ENCODE measurements around the gene TNFRSF12A. TPM values are rescaled to one million over a fixed set of nuclear protein-coding genes. Genes with fewer than 3 reads are reported as not detected.

TNFRSF12A gene
- total RNA-seq, 4 donors from 2014 or later, result 20.9 to 140 (median 57.5) TPM

DNA sequence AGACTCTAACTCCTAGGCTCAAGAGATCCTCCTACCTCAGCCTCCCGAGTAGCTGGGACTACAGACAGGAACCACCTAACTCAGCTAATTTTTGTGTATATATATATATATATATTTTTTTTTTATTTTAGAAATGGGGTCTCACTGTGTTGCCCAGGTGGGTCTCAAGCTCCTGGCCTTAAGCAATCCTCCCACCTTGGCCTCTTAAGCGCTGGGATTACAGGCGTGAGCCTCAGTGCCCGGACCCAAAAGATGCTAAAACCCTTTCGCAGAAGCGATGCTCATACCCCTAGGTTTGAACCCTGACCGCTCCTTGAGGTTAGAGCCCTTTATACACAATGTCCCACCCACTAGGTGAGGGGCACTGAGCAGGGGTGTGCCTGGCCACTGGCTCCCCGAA, 9.7 kb upstream of the TNFRSF12A start:
- Histone ChIP-seq H3K36me3 (no peaks in the 10 kb centered on the region), H3K4me3 (no peak overlapping the region), H3K9me3 (no peaks in the 10 kb centered on the region), H3K27me3 (peaks cover 0 to 96% (median 21%) of the 10 kb centered on the region in 4 donors), H3K27ac (replicated peaks in 1 of 4) (no peak overlapping the region), H3K4me1 (peaks cover 0 to 4% (median 0%) of the 10 kb centered on the region in 4 donors)
- intact Hi-C loops (cut with DNase I), result no loop called here
- WGBS, result 92% methylated on average over 8 of the region's 8 CpGs
- TF ChIP-seq, protein P1, sequence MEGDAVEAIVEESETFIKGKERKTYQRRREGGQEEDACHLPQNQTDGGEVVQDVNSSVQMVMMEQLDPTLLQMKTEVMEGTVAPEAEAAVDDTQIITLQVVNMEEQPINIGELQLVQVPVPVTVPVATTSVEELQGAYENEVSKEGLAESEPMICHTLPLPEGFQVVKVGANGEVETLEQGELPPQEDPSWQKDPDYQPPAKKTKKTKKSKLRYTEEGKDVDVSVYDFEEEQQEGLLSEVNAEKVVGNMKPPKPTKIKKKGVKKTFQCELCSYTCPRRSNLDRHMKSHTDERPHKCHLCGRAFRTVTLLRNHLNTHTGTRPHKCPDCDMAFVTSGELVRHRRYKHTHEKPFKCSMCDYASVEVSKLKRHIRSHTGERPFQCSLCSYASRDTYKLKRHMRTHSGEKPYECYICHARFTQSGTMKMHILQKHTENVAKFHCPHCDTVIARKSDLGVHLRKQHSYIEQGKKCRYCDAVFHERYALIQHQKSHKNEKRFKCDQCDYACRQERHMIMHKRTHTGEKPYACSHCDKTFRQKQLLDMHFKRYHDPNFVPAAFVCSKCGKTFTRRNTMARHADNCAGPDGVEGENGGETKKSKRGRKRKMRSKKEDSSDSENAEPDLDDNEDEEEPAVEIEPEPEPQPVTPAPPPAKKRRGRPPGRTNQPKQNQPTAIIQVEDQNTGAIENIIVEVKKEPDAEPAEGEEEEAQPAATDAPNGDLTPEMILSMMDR (IDR thresholded peaks at IDR 0.05), result no peak
- no peak for TF ChIP-seq POLR2AphosphoS5 (IDR thresholded peaks at IDR 0.05)
- TF ChIP-seq EP300 (IDR thresholded peaks at IDR 0.05), result no peak
- TF ChIP-seq POLR2A (IDR thresholded peaks at IDR 0.05; ENCODE audit: low read depth), result no peak
- DNase-seq (ENCODE audit: extremely low spot score), result no peak

DNA sequence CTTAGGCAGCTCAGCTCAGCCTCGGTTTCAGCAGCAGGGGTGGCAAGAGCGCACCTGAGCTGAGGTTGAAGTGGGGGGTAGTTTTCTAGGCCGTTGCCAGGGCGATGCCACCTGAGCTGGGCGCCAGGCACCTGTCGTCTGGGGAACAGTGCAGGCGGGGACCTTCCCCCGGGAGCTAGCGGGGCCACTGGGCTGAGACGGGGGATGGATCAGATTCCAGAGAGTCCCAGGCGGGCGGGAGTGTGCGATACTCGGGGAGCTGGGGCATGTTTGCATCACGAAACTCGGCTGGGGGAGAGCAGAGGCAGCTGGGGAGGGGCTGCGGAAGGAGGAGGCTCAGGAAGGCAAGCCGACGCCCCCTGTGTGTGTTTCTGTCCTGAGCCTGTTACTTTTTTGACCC, 7.9 kb upstream of the TNFRSF12A start:
- WGBS, result 23% methylated on average over 13 of the region's 19 CpGs
- no peak for TF ChIP-seq POLR2AphosphoS5 (IDR thresholded peaks at IDR 0.05)
- TF ChIP-seq, protein P1 (IDR thresholded peaks at IDR 0.05), result no peak
- TF ChIP-seq EP300 (IDR thresholded peaks at IDR 0.05), result no peak
- TF ChIP-seq POLR2A (IDR thresholded peaks at IDR 0.05; ENCODE audit: low read depth), result no peak
- H3K4me3 ChIP-seq, result no peak overlapping the region
- H3K27me3 ChIP-seq, result peaks cover 0 to 85% (median 24%) of the 10 kb centered on the region in 4 donors
- H3K4me1 ChIP-seq, result peaks cover 0 to 4% (median 0%) of the 10 kb centered on the region in 4 donors
- no peak for DNase-seq (ENCODE audit: extremely low spot score)
- intact Hi-C loops (cut with DNase I), result no loop called here
- no peaks in the 10 kb centered on the region for H3K36me3 ChIP-seq
- H3K27ac ChIP-seq (replicated peaks in 1 of 4), result no peak overlapping the region
- no peaks in the 10 kb centered on the region for H3K9me3 ChIP-seq

DNA sequence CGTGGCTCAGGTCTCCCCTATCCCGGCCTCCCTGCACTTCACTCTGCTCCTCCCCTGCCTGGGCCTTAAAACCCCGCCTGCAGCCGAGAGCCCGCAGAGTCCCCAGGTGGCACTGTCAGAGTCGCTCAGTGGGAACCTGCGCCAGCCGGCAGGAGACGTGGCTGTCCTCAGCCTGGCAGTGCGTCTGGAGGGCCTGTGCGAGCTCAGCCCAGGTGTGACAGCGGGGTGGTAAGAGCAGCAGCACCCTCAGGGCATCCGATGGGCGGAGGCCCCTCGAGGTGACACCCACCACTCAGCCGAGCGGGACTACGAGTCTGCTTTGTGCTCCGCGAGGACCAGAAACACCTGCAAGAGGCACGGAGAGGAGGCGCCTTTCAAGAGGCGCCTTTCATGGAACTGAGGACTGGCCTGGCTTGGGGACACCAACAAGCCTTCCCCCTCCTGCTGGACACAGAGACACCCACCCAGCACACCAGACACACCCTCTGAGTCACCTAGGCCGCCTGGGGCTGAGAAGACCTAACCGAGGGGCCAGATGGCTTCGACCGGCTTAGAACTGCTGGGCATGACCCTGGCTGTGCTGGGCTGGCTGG, 7.2 kb upstream of the TNFRSF12A start, which contains the start of gene CLDN9:
Gene CLDN9, plus strand, starts transcription at position 96 of the 593 bp plus-strand sequence. Its CDS starts 440 bp downstream, at position 536.
- intact Hi-C loops (cut with DNase I), result no loop called here
- 57% methylated on average over 18 of the region's 27 CpGs for WGBS
- Histone ChIP-seq H3K9me3 (no peaks in the 10 kb centered on the region), H3K36me3 (no peaks in the 10 kb centered on the region), H3K4me3 (no peak within 1 kb of the TSS), H3K4me1 (peaks cover 1 to 7% (median 4%) of the 10 kb centered on the region in 4 donors), H3K27ac (replicated peaks in 1 of 4) (no peak within 1 kb of the TSS), H3K27me3 (peaks cover 0 to 85% (median 31%) of the 10 kb centered on the region in 4 donors)
- TF ChIP-seq, protein P1 (IDR thresholded peaks at IDR 0.05), result no peak
- TF ChIP-seq POLR2AphosphoS5 (IDR thresholded peaks at IDR 0.05) (no peak), EP300 (IDR thresholded peaks at IDR 0.05) (no peak), POLR2A (IDR thresholded peaks at IDR 0.05; ENCODE audit: low read depth) (no peak)
- DNase-seq (ENCODE audit: extremely low spot score), result no peak

DNA sequence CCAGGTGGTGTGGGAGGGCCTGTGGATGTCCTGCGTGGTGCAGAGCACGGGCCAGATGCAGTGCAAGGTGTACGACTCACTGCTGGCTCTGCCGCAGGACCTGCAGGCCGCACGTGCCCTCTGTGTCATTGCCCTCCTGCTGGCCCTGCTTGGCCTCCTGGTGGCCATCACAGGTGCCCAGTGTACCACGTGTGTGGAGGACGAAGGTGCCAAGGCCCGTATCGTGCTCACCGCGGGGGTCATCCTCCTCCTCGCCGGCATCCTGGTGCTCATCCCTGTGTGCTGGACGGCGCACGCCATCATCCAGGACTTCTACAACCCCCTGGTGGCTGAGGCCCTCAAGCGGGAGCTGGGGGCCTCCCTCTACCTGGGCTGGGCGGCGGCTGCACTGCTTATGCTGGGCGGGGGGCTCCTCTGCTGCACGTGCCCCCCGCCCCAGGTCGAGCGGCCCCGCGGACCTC, 6.6 kb upstream of the TNFRSF12A start:
- no peak overlapping the region for H3K27ac ChIP-seq (replicated peaks in 1 of 4)
- peaks cover 0 to 85% (median 35%) of the 10 kb centered on the region in 4 donors for H3K27me3 ChIP-seq
- no peaks in the 10 kb centered on the region for H3K36me3 ChIP-seq
- TF ChIP-seq POLR2A (IDR thresholded peaks at IDR 0.05; ENCODE audit: low read depth), result no peak
- TF ChIP-seq, protein P1 (IDR thresholded peaks at IDR 0.05), result no peak
- no peak for TF ChIP-seq POLR2AphosphoS5 (IDR thresholded peaks at IDR 0.05)
- TF ChIP-seq EP300 (IDR thresholded peaks at IDR 0.05), result no peak
- peaks cover 4 to 10% (median 9%) of the 10 kb centered on the region in 4 donors for H3K4me1 ChIP-seq
- WGBS, result 54% methylated on average over 13 of the region's 27 CpGs
- H3K9me3 ChIP-seq, result no peaks in the 10 kb centered on the region
- no peak overlapping the region for H3K4me3 ChIP-seq
- no peak for DNase-seq (ENCODE audit: extremely low spot score)
- intact Hi-C loops (cut with DNase I), result no loop called here

All from esophagus muscularis mucosa (tissue), 4 donors.